Measurements from ENCODE around the gene ATP5MG. TPM values are rescaled to one million over a fixed set of nuclear protein-coding genes. Genes with fewer than 3 reads are reported as not detected.

The ATP5MG gene
- total and polyA plus RNA-seq, 8 donors, result 98.5 to 312 (median 146) TPM

DNA sequence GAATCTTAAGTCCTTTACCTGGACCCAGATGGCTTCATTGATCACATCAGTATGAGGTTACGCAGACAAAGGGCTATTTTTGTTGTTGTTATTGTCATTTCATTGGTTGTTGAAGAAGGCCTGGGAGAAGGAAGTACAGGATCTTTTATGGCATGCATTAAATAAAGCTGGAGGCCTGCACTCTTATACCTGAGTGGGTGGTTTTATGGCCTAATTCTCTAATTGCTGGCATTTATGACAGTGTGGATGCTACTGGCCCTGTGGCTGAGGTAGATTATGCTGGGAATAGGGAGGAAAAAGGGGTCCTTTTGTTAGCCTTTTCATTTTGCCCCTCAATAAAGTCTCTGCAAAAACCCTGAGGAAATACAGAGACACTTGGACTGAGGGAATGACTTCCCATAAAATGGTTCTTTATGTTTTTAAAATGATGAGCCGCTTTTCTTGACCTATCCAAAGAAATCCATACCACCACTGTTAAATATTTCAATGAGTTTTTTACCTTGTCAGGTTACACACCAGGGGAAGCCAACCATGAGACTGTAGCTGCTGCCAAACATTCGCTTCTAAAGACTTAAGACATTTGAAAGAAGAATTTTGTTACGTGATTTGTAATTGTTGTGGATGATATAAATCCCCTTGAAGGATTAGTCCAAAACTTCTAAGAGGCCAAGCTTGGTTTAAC is 41.6 kb downstream of the ATP5MG start:
- peaks cover 0 to 11% (median 0%) of the 10 kb centered on the region in 4 donors for H3K36me3 ChIP-seq
- intact Hi-C loops (cut with DNase I; ENCODE audit: low total_unique reads), result no loop called here
- H3K9me3 ChIP-seq, result no peaks in the 10 kb centered on the region
- H3K27me3 ChIP-seq, result no peaks in the 10 kb centered on the region
- TF ChIP-seq POLR2AphosphoS5 (IDR thresholded peaks at IDR 0.05) (no peak), POLR2A (IDR thresholded peaks at IDR 0.05) (no peak), CTCF (IDR thresholded peaks at IDR 0.05) (no peak), EP300 (IDR thresholded peaks at IDR 0.05) (no peak)
- WGBS, 5 donors, result 74 to 84% (median 78%) methylated on average over 4 of the region's 4 CpGs
- H3K4me1 ChIP-seq, result peaks cover 34 to 89% (median 73%) of the 10 kb centered on the region in 4 donors
- no peak for DNase-seq
- H3K27ac ChIP-seq, result no peak overlapping the region
- no peak overlapping the region for H3K4me3 ChIP-seq

- WGBS, 5 donors, result 64 to 73% (median 68%) methylated on average over 2 of the region's 2 CpGs
- TF ChIP-seq EP300 (IDR thresholded peaks at IDR 0.05) (no peak), POLR2AphosphoS5 (IDR thresholded peaks at IDR 0.05) (no peak), POLR2A (IDR thresholded peaks at IDR 0.05) (no peak)
- Histone ChIP-seq H3K9me3 (no peaks in the 10 kb centered on the region), H3K4me3 (no peak overlapping the region), H3K27ac (no peak overlapping the region), H3K4me1 (peaks cover 27 to 89% (median 69%) of the 10 kb centered on the region in 4 donors), H3K36me3 (peaks cover 0 to 11% (median 0%) of the 10 kb centered on the region in 4 donors), H3K27me3 (no peaks in the 10 kb centered on the region)
- no peak for DNase-seq
- intact Hi-C loops (cut with DNase I; ENCODE audit: low total_unique reads), result no loop called here
Observed at GRCh38 chr11:118443590-118444218, 42.3 kb downstream of the ATP5MG start.

DNA sequence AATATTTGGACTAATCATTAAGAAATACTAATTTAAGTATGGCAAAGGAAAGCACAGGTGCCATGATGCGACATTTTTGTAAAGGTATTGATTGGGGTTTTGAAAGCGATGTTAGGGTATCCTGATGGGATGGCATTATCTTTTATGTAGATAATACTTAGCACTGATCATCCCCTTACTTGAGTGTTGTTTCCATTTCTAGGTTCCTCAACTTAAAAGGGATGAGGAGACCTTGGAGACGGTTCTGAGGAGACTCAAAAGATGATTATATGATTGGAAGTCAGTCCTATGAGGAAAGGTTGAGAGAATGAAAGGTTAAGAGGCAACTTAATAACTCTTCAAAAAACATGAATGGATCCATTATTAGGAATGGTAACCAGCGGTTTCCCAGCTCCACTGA is 46.0 kb downstream of the ATP5MG start:
- DNase-seq, result no peak
- Histone ChIP-seq H3K27me3 (no peaks in the 10 kb centered on the region), H3K4me3 (no peak overlapping the region), H3K27ac (no peak overlapping the region), H3K9me3 (no peaks in the 10 kb centered on the region), H3K36me3 (peaks cover 0 to 21% (median 9%) of the 10 kb centered on the region in 4 donors), H3K4me1 (peaks cover 7 to 74% (median 39%) of the 10 kb centered on the region in 4 donors)
- WGBS, 5 donors, result 91 to 96% (median 95%) methylated on average over 4 of the region's 4 CpGs
- intact Hi-C loops (cut with DNase I; ENCODE audit: low total_unique reads), result no loop called here
- TF ChIP-seq CTCF (IDR thresholded peaks at IDR 0.05), result no peak
- TF ChIP-seq POLR2AphosphoS5 (IDR thresholded peaks at IDR 0.05), result no peak
- no peak for TF ChIP-seq POLR2A (IDR thresholded peaks at IDR 0.05)
- no peak for TF ChIP-seq EP300 (IDR thresholded peaks at IDR 0.05)

GRCh38 chr11:118448294-118448693 is 46.9 kb downstream of the ATP5MG start:
- Histone ChIP-seq H3K9me3 (no peaks in the 10 kb centered on the region), H3K27me3 (no peaks in the 10 kb centered on the region), H3K27ac (no peak overlapping the region), H3K4me3 (no peak overlapping the region), H3K36me3 (peaks cover 0 to 22% (median 9%) of the 10 kb centered on the region in 4 donors), H3K4me1 (peaks cover 0 to 69% (median 33%) of the 10 kb centered on the region in 4 donors)
- intact Hi-C loops (cut with DNase I; ENCODE audit: low total_unique reads), result no loop called here
- no peak for DNase-seq
- TF ChIP-seq CTCF (IDR thresholded peaks at IDR 0.05), result no peak
- no peak for TF ChIP-seq POLR2AphosphoS5 (IDR thresholded peaks at IDR 0.05)
- TF ChIP-seq POLR2A (IDR thresholded peaks at IDR 0.05), result no peak
- TF ChIP-seq EP300 (IDR thresholded peaks at IDR 0.05), result no peak

Data from stomach (tissue), 9 donors.